WTC11 (cell line): ENCODE measurements around the gene DCTN1.

ENCODE experiments used
- CREB1 ChIP-seq: sonication (generic); formaldehyde crosslinking; IDR thresholded peaks from 2 replicates; pipeline ENCODE4 v1.8.0; 2023; ENCODE audit warnings: mild to moderate bottlenecking, missing genetic modification reagents
- FOXJ3 ChIP-seq: sonication (generic); formaldehyde crosslinking; IDR thresholded peaks from 2 replicates; pipeline ENCODE4 v1.9.0; 2021; ENCODE audit warnings: missing genetic modification reagents, mild to moderate bottlenecking, borderline replicate concordance
- FOXP1 ChIP-seq: sonication (generic); formaldehyde crosslinking; IDR thresholded peaks from 2 replicates; pipeline ENCODE4 v1.8.0; 2022; ENCODE audit warnings: missing genetic modification reagents, mild to moderate bottlenecking, moderate library complexity, borderline replicate concordance
- NR1H2 ChIP-seq: sonication (generic); formaldehyde crosslinking; IDR thresholded peaks from 2 replicates; pipeline ENCODE4 v1.9.0; 2021; ENCODE audit warnings: mild to moderate bottlenecking, moderate library complexity, missing genetic modification reagents
- ZNF423 ChIP-seq: fragments of 250-450 bp; sonication (Bioruptor Pico); IDR thresholded peaks from 2 replicates; pipeline ENCODE4 v2.1.2; 2022; ENCODE audit warnings: mild to moderate bottlenecking, moderate library complexity
- TF ChIP-seq, protein P1 (sequence below): fragments of 200-600 bp; IDR thresholded peaks from 2 replicates; pipeline ENCODE4 v1.8.0; 2022; ENCODE audit warnings: antibody characterized with exemption
- TF ChIP-seq, protein P2 (sequence below): sonication (generic); formaldehyde crosslinking; IDR thresholded peaks from 2 replicates; pipeline ENCODE4 v1.8.1; 2023; ENCODE audit warnings: mild to moderate bottlenecking, missing genetic modification reagents, moderate library complexity

DNA sequence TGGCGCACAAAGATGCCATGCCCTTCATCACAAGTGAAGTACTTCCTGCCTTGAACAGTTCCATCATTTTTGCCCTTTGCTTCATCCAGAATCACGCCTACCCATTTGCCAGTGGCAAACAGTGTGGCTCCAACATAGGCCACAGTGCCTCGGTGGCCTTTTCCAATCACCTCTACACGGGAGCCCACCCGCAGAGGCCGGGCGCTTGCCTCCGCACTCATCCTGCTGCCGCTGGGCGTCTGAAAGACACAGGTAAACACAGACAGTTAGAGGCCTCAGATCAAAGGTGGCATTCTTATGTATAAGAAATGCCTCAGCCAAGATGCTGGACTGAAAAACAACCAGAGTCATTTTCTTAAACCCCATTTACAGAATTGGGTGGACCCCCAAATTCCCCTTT is 2.1 kb downstream of the DCTN1 start:
- TF ChIP-seq CREB1 (CRISPR knock-in tag) (no peak), FOXP1 (CRISPR knock-in tag) (no peak), FOXJ3 (CRISPR knock-in tag) (no peak), NR1H2 (CRISPR knock-in tag) (no peak), ZNF423 (CRISPR knock-in tag) (no peak)
- TF ChIP-seq, protein P1, sequence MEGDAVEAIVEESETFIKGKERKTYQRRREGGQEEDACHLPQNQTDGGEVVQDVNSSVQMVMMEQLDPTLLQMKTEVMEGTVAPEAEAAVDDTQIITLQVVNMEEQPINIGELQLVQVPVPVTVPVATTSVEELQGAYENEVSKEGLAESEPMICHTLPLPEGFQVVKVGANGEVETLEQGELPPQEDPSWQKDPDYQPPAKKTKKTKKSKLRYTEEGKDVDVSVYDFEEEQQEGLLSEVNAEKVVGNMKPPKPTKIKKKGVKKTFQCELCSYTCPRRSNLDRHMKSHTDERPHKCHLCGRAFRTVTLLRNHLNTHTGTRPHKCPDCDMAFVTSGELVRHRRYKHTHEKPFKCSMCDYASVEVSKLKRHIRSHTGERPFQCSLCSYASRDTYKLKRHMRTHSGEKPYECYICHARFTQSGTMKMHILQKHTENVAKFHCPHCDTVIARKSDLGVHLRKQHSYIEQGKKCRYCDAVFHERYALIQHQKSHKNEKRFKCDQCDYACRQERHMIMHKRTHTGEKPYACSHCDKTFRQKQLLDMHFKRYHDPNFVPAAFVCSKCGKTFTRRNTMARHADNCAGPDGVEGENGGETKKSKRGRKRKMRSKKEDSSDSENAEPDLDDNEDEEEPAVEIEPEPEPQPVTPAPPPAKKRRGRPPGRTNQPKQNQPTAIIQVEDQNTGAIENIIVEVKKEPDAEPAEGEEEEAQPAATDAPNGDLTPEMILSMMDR, result no peak
- TF ChIP-seq, protein P2, sequence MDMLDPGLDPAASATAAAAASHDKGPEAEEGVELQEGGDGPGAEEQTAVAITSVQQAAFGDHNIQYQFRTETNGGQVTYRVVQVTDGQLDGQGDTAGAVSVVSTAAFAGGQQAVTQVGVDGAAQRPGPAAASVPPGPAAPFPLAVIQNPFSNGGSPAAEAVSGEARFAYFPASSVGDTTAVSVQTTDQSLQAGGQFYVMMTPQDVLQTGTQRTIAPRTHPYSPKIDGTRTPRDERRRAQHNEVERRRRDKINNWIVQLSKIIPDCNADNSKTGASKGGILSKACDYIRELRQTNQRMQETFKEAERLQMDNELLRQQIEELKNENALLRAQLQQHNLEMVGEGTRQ (CRISPR knock-in tag), result no peak
